Fibroblast of pulmonary artery (primary cell): Measurements from ENCODE around the gene SMIM5.

Experiments used
- DNase-seq: peaks from one replicate; pipeline ENCODE4 v3.0.0-alpha.2; 2010; ENCODE audit warnings: low read depth
- H3K4me3 ChIP-seq: replicated peaks from 2 replicates; pipeline ENCODE4 v1.5.1; 2011; ENCODE audit warnings: low read depth, mild to moderate bottlenecking, control low read depth, low read length, moderate library complexity
- TF ChIP-seq, protein P1 (sequence below): IDR thresholded peaks from 2 replicates; pipeline ENCODE4 v1.5.1; 2011; ENCODE audit warnings: mild to moderate bottlenecking, control low read depth, low read length, inconsistent platforms; ENCODE audit errors: missing control alignments

SMIM5 gene

GRCh38 chr17:75630071-75630917 lies 2.9 kb upstream of the SMIM5 start:
- DNase-seq = no peak
- TF ChIP-seq, protein P1, sequence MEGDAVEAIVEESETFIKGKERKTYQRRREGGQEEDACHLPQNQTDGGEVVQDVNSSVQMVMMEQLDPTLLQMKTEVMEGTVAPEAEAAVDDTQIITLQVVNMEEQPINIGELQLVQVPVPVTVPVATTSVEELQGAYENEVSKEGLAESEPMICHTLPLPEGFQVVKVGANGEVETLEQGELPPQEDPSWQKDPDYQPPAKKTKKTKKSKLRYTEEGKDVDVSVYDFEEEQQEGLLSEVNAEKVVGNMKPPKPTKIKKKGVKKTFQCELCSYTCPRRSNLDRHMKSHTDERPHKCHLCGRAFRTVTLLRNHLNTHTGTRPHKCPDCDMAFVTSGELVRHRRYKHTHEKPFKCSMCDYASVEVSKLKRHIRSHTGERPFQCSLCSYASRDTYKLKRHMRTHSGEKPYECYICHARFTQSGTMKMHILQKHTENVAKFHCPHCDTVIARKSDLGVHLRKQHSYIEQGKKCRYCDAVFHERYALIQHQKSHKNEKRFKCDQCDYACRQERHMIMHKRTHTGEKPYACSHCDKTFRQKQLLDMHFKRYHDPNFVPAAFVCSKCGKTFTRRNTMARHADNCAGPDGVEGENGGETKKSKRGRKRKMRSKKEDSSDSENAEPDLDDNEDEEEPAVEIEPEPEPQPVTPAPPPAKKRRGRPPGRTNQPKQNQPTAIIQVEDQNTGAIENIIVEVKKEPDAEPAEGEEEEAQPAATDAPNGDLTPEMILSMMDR = no peak
- no peak overlapping the region for H3K4me3 ChIP-seq

DNA sequence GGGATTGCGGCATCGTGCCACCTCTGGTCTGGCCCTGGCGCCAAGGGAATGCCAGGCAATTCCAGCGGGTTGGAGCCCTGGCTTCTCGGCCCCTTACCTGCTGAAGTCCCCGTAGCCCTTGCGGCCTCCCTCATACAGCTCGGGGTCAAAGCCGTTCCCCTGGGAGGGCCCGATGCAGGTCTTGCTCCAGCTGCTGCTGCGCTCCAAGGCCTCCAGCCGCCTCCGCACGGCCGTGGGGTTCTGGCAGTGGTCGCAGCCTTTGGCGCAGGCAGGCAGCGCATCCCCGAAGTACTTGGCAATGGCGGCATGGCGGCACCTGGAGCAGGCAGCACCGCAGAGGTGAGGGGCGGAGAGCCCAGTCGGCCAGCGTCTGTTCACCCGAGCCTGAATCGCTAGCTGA lies 1.9 kb upstream of the SMIM5 start:
- no peak overlapping the region for H3K4me3 ChIP-seq
- TF ChIP-seq, protein P1 = no peak
- DNase-seq = no peak

DNA sequence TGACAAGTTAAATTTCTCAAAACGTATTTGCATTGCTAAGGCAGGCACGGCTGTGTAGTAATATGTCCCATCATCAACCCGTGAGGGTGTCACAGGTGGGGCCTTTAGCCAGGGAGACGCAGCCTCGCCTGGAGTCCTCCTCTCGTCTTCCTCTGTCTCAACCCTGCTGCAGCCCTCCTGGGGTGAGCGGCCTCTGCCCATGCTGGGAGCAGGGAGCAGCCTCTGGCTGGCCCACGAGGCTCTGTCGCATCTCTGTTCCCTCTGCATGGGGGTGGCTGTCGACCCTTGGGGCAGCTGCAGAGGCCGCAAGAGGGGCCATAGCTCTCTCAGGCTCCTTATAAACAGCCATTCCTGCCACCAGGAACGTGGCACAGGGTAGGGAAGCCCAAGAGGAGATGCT lies 806 bp upstream of the SMIM5 start:
- H3K4me3 ChIP-seq = no peak overlapping the region
- TF ChIP-seq, protein P1 = no peak
- no peak for DNase-seq

GRCh38 chr17:75633486-75634375 lies 497 bp downstream of the SMIM5 start:
- H3K4me3 ChIP-seq = no peak overlapping the region
- TF ChIP-seq, protein P1 = peak; percentile 71
- peak; percentile 90 for DNase-seq

GRCh38 chr17:75634376-75634740 lies 1.1 kb downstream of the SMIM5 start:
- DNase-seq = no peak
- TF ChIP-seq, protein P1 = no peak
- no peak overlapping the region for H3K4me3 ChIP-seq

DNA sequence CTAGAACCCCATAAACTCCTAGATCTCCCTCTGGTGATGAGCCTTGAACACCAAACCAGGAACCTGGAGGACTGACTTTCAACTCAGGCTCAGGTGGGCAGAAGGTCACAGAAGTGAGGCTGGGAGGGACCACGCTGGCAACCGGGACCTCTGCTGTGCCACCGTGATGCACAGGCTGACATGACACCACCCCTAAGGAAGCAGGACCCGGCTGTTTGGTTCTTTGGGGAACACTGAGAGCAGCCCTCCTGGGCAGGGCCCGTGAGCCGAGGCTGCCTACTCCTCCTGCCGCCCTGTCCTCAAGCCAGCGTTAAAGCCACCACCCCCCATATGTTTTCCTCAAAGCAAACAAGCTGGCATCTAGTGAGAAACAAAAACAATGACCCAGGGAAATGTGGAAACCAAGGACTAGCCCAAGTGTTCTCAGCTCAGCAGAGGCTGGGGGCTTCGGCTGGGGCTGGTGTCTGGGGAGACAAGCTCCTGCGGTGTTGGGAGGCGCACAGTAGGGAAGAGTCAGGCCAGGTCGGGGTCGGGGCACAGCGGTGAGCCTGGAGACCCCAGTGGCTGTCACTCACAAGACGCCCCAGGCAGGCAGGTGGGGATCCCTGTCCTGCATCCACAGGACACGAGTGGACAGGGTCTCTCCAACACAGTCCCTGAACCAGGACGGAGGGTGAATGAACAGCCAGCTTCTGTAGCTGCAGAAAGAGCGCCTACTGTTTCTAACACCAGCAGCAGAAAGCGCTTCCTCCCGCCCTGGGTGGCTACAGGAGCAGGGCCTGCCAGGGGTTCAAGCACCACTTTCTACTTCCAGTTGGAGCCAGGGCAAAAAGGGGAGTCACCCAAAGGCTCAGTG lies 1.7 kb downstream of the SMIM5 start:
- no peak for DNase-seq
- no peak overlapping the region for H3K4me3 ChIP-seq
- TF ChIP-seq, protein P1 = no peak
